Measurements from ENCODE around the gene MAGOH. TPM values are rescaled to one million over a fixed set of nuclear protein-coding genes. Genes with fewer than 3 reads are reported as not detected.

The MAGOH gene
- total and polyA plus RNA-seq, 9 of the 15 experiments (the other 6 are each of a cell fraction or from before 2014, with no cell fraction given) = 102 to 342 (median 135) TPM

DNA sequence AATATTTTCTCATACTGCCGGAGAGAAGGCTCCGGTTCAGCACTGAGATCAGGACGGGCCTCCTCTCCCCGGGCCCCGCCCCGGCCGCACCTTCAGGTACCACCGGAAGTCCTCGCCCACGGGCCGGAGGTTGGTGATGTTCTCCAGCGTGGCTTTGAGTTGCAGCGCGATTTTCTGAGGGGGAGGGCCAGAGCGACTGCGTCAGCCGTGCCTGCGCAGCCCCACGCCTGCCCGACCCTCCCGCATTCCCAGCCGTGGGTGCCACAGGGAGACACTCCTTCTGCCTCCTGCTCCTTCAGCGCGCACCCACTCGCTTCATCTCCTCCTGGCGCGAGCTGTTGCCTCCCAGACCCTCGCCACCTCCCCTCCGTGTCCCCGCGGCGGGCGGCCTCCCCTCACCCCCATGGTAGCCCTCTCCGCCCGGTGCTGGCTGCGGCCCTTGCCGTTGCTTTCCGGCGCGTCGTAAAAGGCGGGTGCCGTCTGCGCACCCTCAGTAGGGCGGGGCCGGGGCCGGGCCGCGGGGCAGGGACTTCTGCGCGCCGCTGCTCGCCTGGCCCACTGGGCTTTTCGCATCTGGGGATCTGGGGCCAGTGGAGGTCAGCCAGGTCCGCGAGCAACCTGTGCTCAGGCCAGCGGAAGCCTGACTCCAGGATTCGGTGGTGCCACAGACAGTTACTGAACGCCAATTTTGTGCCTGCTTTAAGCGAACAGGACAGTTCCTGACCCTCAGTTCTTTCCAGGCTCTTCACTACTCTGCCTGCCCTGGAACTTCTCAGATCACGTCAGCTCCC is 18.0 kb downstream of the MAGOH start, which contains the start of gene CZIB (continued):
- 0 out of 2 replicates have a peak, but pooled peaks have one; percentile 53 for TF ChIP-seq SMAD4 (CRISPR knock-in tag; conservative IDR thresholded peaks at IDR 0.05)
- peak; percentile 73; the same call in 1 of the 2 replicates for TF ChIP-seq CREB1 (IDR thresholded peaks at IDR 0.05)
- peak; percentile 74; the same call in 1 of the 2 replicates for TF ChIP-seq CREB1 (CRISPR knock-in tag; IDR thresholded peaks at IDR 0.05)
- no peak for TF ChIP-seq ZNF212 (CRISPR knock-in tag; IDR thresholded peaks at IDR 0.05)
- TF ChIP-seq SIX5 (IDR thresholded peaks at IDR 0.05; ENCODE audit: borderline replicate concordance in 1 of 2, insufficient read depth in 1 of 2, low read depth in 1 of 2, low read length in 2 of 2) = no peak
- TF ChIP-seq GATA2 (CRISPR knock-in tag; IDR thresholded peaks at IDR 0.05) = no peak
- TF ChIP-seq POLR2G (IDR thresholded peaks at IDR 0.05; ENCODE audit: low read depth, low read length) = peak; percentile 99
- no peak for TF ChIP-seq FOXM1 (IDR thresholded peaks at IDR 0.05; ENCODE audit: low read depth)
- TF ChIP-seq FOXM1 (CRISPR knock-in tag; IDR thresholded peaks at IDR 0.05; ENCODE audit: low read depth) = peak; percentile 75; the same call in 1 of the 2 replicates
- no peak for TF ChIP-seq DDX20 (tag; IDR thresholded peaks at IDR 0.05; ENCODE audit: low read depth)
- TF ChIP-seq ZSCAN32 (CRISPR knock-in tag; IDR thresholded peaks at IDR 0.05) = 0 out of 2 replicates have a peak, but pooled peaks have one; percentile 43
- no peak for TF ChIP-seq SNIP1 (IDR thresholded peaks at IDR 0.05; ENCODE audit: low read depth)
- TF ChIP-seq, protein P1, sequence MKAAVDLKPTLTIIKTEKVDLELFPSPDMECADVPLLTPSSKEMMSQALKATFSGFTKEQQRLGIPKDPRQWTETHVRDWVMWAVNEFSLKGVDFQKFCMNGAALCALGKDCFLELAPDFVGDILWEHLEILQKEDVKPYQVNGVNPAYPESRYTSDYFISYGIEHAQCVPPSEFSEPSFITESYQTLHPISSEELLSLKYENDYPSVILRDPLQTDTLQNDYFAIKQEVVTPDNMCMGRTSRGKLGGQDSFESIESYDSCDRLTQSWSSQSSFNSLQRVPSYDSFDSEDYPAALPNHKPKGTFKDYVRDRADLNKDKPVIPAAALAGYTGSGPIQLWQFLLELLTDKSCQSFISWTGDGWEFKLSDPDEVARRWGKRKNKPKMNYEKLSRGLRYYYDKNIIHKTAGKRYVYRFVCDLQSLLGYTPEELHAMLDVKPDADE (conservative IDR thresholded peaks at IDR 0.05; ENCODE audit: control insufficient read depth, low read depth, low read length) = peak; percentile 70
- TF ChIP-seq ZNF766 (CRISPR knock-in tag; conservative IDR thresholded peaks at IDR 0.05) = no peak
- TF ChIP-seq, protein P2, sequence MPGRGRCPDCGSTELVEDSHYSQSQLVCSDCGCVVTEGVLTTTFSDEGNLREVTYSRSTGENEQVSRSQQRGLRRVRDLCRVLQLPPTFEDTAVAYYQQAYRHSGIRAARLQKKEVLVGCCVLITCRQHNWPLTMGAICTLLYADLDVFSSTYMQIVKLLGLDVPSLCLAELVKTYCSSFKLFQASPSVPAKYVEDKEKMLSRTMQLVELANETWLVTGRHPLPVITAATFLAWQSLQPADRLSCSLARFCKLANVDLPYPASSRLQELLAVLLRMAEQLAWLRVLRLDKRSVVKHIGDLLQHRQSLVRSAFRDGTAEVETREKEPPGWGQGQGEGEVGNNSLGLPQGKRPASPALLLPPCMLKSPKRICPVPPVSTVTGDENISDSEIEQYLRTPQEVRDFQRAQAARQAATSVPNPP (IDR thresholded peaks at IDR 0.05; ENCODE audit: borderline replicate concordance, insufficient read depth, insufficient read length) = no peak
- TF ChIP-seq, protein P3, sequence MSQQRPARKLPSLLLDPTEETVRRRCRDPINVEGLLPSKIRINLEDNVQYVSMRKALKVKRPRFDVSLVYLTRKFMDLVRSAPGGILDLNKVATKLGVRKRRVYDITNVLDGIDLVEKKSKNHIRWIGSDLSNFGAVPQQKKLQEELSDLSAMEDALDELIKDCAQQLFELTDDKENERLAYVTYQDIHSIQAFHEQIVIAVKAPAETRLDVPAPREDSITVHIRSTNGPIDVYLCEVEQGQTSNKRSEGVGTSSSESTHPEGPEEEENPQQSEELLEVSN (IDR thresholded peaks at IDR 0.05; ENCODE audit: borderline replicate concordance in 1 of 2, extremely low read depth in 1 of 2, insufficient read depth in 1 of 2, insufficient read length in 1 of 2, low read depth in 1 of 2, low read length in 1 of 2, poor library complexity in 1 of 2, severe bottlenecking in 1 of 2) = peak; percentile 19 to 71
- no peak for TF ChIP-seq CBX8 (IDR thresholded peaks at IDR 0.05; ENCODE audit: borderline replicate concordance, extremely low read depth, low read depth, low read length, poor library complexity, severe bottlenecking)
- TF ChIP-seq TGIF2 (CRISPR knock-in tag; IDR thresholded peaks at IDR 0.05) = no peak
- TF ChIP-seq TCF3 (CRISPR knock-in tag; IDR thresholded peaks at IDR 0.05) = no peak; the same call in 1 of the 2 replicates
- TF ChIP-seq, protein P4, sequence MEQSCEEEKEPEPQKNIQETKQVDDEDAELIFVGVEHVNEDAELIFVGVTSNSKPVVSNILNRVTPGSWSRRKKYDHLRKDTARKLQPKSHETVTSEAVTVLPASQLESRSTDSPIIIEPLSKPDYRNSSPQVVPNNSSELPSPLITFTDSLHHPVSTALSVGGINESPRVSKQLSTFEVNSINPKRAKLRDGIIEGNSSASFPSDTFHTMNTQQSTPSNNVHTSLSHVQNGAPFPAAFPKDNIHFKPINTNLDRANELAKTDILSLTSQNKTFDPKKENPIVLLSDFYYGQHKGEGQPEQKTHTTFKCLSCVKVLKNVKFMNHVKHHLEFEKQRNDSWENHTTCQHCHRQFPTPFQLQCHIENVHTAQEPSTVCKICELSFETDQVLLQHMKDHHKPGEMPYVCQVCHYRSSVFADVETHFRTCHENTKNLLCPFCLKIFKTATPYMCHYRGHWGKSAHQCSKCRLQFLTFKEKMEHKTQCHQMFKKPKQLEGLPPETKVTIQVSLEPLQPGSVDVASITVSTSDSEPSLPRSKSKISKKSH (CRISPR knock-in tag; IDR thresholded peaks at IDR 0.05) = no peak
- no peak for TF ChIP-seq CAMTA2 (CRISPR knock-in tag; conservative IDR thresholded peaks at IDR 0.05)

All from K562 (cell line).